ENCODE results near the gene PDE4DIP.
"Not testable (repeated sequence)": the region's sequence is repeated elsewhere in the genome, so short reads cannot be mapped to it uniquely, and the experiment has no call there.

PDE4DIP gene

DNA sequence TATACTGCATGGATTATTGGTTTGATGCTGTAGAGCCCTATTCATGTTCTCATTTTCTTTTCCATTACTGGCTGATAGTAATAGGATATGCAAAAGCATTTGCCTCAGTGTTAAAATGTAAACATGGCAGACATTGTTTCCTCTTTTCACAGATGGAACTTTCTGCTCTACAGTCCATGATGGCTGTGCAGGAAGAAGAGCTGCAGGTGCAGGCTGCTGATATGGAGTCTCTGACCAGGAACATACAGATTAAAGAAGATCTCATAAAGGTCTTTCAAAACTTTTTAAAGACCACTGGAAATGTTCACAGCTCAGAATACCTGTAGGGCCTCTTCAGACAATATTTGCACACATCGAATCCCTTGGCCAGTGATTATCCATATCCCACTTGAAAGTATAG is 133.6 kb downstream of the PDE4DIP start:
- DNase-seq: not testable (repeated sequence)

DNA sequence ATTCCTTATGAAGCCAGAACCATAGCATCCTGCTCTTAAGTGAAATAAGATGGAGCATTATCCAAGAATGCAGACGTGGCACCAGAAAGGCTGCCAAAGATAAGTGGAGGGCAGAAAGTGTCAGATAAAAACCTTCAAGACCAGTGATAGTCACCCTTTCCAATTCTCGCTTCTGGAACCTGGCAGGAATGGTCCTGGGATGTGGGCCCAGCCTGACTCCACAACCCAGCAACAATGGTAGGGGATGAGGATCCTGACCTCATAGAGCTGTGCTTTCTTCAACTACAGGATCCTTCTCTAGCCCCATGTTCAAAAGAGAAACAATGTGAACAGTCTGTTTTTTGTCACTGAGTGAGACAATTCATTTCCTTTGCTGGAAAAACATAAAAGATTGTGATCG is 145.2 kb downstream of the PDE4DIP start:
- not testable (repeated sequence) for DNase-seq

GRCh38 chr1:148990233-148990788 is 146.1 kb downstream of the PDE4DIP start:
- not testable (repeated sequence) for DNase-seq

- DNase-seq: not testable (repeated sequence)
These were observed 147.6 kb downstream of the PDE4DIP start for GRCh38 chr1:148991818-148992217.

DNA sequence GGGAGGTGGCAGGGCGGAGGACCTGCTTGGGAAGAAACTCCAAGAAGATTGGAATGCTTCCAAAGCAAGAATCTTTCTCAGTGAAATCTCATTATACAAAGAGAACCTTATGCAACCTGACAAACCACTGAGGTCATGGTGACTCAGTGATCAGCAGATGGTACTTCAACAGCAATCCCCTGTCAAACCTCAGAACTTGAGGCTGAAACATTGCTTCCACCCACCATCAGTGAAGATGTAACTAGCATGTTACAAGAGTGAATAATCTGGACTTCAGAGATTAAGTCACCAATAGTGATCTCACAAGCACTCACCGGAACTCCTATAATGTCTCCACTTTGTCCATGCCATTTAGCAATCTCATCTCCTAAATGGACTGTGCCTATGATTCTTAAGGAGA is 148.1 kb downstream of the PDE4DIP start:
- not testable (repeated sequence) for DNase-seq

DNA sequence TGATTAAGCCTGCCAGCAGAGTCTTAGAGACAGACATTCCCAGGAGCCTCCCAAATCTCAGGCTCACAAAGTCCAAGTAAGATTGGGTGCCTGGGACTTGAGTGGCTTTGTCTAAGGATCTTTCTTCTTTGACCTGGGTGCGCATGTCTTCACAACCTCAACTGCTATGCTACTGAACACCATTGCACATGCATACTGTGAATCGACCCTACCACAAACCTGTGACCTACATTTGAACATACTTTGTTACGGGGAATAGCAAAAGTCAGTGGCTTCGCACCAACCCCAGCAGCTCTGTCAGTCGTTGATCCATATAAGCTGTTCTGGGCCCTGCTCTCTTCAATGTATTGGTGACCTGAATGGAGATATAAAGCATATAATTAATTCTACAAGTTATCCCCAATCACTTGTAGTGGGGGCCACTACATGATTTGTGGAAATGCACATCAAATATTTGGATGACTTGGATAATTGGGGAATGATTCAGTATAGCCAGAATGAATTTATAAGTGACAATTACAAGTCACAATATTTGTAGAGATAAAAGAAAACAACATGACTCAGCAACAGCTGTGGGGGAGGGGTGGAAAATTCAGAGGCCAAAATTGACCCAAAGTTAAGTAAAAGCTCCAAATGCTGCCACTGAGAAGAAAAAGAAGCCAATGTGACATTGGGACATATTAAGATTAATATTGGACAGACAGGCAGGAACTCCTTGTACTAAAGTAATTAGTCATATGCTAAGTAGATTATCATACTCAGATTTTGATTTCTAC is 152.4 kb downstream of the PDE4DIP start:
- DNase-seq: not testable (repeated sequence)

- not testable (repeated sequence) for DNase-seq
These were observed 153.2 kb downstream of the PDE4DIP start for GRCh38 chr1:148997405-148997804.

GRCh38 chr1:149002664-149003063 is 158.4 kb downstream of the PDE4DIP start:
- DNase-seq: not testable (repeated sequence)

GRCh38 chr1:149008326-149008725 is 164.1 kb downstream of the PDE4DIP start:
- not testable (repeated sequence) for DNase-seq

GRCh38 chr1:149008769-149009168 is 164.5 kb downstream of the PDE4DIP start:
- DNase-seq: not testable (repeated sequence)

GRCh38 chr1:149009761-149010160 is 165.5 kb downstream of the PDE4DIP start:
- not testable (repeated sequence) for DNase-seq

DNA sequence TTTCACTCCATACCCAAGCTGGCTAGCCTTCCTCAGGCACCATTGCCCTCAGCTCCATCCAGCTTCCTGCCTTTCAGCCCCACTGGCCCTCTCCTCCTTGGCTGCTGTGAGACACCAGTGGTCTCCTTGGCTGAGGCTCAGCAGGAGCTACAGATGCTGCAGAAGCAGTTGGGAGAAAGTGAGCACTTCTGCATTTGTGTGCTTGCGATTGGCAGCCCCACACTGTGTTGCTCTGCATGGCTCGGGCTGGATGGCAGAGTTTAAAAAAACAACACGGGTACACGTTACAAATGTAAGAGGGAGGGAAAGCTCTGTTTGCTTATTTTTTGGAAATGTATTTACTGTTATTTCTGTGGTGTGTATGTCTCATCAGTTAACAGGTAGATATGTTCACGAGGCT is 168.4 kb downstream of the PDE4DIP start:
- not testable (repeated sequence) for DNase-seq

GRCh38 chr1:149013513-149013912 is 169.3 kb downstream of the PDE4DIP start:
- not testable (repeated sequence) for DNase-seq

DNA sequence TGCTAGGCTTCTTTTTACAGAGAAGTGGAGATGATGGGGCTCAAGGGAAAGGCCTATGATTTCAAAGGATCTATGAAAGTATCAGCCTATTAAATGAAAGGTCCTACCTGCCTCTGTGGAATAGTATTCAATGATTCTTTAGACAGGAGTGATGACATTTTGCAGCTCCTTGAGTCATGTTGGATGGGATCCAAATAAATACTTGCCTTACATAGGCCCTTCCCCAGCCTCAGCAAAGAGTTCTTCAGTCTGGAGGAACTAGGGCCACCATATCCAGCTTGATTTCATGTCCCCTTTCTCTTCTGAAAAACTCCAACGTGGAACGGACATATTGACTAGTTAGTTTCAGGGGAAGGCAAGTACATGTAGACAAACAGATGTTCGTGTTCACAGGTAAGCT is 171.3 kb downstream of the PDE4DIP start:
- not testable (repeated sequence) for DNase-seq

- DNase-seq: not testable (repeated sequence)
These were observed 172.4 kb downstream of the PDE4DIP start for GRCh38 chr1:149016626-149017025.

GRCh38 chr1:149018577-149018976 is 174.3 kb downstream of the PDE4DIP start:
- not testable (repeated sequence) for DNase-seq

DNA sequence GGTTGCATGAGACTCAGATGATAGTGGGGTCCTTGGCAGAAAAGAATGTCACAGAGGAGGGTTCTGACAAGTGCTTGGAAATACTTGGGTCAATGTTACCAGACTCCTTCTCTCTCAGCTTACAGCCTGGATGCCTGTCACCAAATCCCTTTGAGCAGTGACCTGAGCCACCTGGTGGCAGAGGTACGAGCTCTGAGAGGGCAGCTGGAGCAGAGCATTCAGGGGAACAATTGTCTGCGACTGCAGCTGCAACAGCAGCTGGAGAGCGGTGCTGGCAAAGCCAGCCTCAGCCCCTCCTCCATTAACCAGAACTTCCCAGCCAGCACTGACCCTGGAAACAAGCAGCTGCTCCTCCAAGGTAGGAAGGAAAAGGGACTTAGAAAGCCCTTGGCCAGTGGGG is 180.1 kb downstream of the PDE4DIP start:
- DNase-seq: not testable (repeated sequence)

DNA sequence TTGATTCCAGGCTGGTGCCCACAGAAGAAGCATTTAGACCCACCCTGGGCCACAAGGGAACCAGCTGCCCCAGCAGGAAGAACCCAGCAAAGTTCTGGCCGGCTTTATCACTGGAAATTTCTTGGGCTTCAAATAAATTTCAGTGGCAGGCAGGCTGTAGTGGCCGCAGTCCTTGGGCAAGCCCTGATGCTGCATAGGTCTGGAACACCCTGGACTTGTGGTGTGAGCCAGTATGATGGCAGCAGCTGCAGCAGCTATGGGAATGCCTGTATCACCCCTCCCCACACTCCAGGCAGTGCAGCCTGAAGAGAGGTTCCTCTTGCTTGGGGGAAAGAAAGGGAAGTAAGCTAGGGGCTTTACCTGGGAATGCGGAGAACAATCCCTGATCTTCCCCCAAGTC is 189.7 kb downstream of the PDE4DIP start:
- not testable (repeated sequence) for DNase-seq

DNA sequence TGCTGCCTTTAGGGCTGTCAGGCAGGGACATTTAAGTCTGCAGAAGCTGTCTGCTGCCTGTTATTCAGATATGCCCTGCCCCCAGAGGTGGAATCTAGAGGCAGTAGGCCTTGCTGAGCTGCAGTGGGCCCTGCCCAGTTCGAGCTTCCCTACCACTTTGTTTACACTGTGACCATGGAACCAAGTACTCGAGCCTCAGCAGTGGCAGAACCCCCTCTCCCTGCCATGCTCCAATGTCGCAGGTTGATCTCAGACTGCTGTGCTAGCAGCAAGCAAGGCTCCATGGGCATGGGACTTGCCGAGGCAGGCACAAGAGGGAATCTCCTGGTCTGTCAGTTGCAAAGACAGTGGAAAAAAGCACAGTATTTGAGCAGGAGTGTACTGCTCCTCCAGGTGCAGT is 198.8 kb downstream of the PDE4DIP start:
- not testable (repeated sequence) for DNase-seq

- peak; percentile 1 for DNase-seq
These were observed 220.4 kb downstream of the PDE4DIP start for GRCh38 chr1:149064611-149065010.

DNA sequence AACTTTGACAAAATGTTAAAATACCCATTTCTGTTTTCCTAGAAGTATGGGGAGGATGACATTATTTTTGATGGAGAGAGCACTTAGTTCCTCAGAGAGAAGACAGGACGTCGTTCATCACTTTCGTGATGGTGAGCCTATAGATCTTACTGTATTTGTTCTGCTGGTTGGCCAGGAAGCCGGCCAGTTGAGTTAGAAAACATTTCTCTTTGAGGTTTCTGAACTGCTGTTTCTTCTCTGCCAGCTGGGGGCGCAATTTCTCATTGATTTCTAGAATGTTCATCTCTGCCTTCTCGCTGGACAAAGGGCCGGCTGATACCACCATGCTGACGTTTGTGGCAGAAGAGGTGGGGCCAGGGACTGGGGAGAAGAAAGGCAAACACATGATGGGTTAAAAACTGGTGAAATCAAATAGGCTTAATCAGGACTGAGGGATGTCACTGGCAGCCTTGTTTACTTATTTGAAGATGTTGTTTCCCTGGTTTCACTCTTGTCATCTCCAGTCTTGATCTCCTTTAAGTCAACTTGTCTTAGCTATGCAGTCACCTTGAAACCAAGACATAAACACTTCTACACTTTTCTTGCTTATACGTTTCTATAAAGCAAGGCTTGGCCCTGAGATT is 231.4 kb downstream of the PDE4DIP start:
- DNase-seq: not testable (repeated sequence)

Measured in activated CD4-positive, alpha-beta T cell treated with anti-CD3 and anti-CD28 coated beads, Interleukin-2, Interleukin-6, amounts not matched to agents 100 ng/mL and 50 ng/mL, durations not matched to agents 16 hours and 8 hours (primary cell).